HepG2 (cell line): Measurements from ENCODE around the gene RSAD1. TPM values are rescaled to one million over a fixed set of nuclear protein-coding genes. Genes with fewer than 3 reads are reported as not detected.

Experiments
- ATAC-seq: fragments of 200-7000 bp; cut with Tn5 transposase; 3 replicates; pipeline ENCODE4 v1.9.1; 2020; ENCODE audit warnings: mild to moderate bottlenecking, moderate library complexity
- BruUV-seq: library from RNA; stranded (reverse); fragments of 400-500 nt; replicated peaks from 2 replicates; lab custom pipeline; 2021; lab: Mats Ljungman, UMichigan
- CTCF ChIA-PET: fragments of 300-600 bp; formaldehyde crosslinking; extraction: SDS; loops from one replicate; lab custom pipeline; 2021; ENCODE audit warnings: low total read pairs, inconsistent platforms, low intra/inter-chr PET ratio; lab: Yijun Ruan, JAX
- POLR2A ChIA-PET: fragments of 350-600 bp; sonication (Branson Sonifier 250); formaldehyde crosslinking; loops from one replicate; lab custom pipeline; 2020; ENCODE audit warnings: antibody characterized with exemption, inconsistent platforms; lab: Yijun Ruan, JAX
- DNase-seq: peaks from one replicate; pipeline ENCODE4 v3.0.0-alpha.2; 2015; ENCODE audit warnings: low spot score
- FAIRE-seq: peaks from 3 replicates; lab custom pipeline; 2011; peaks lifted over from hg19 to GRCh38; lab: Jason Lieb, UNC
- H2AFZ ChIP-seq: one replicate; pipeline ENCODE4 v1.6.1; 2011; ENCODE audit warnings: low read length, inconsistent platforms
- H3K27ac ChIP-seq: fragments of 300-600 bp; 3 replicates; pipeline ENCODE4 v1.8.0; 2011; ENCODE audit warnings: mixed run types, mild to moderate bottlenecking, mixed read lengths, low read length, inconsistent platforms; ENCODE audit not compliant: insufficient read depth; ENCODE audit errors: extremely low read length
- H3K27me3 ChIP-seq, 2 experiments: fragments of 200-600 bp in 1 of 2; 2 replicates in 1 of 2; 3 replicates in 1 of 2; pipeline versions ENCODE4 v1.6.0 to v1.8.0; 2011; ENCODE audit warnings: low read length in 2 of 2, mild to moderate bottlenecking in 2 of 2, moderate library complexity in 2 of 2, inconsistent platforms in 1 of 2; ENCODE audit not compliant: insufficient read depth in 2 of 2, control insufficient read depth in 1 of 2
- H3K36me3 ChIP-seq, 2 experiments: fragments of 200-600 bp in 1 of 2; replicated peaks in 1 of 2; 2 replicates in 1 of 2; 3 replicates in 1 of 2; pipeline versions ENCODE4 v1.5.1 to v1.8.0; 2011; ENCODE audit warnings: low read length in 2 of 2, inconsistent platforms in 1 of 2; ENCODE audit not compliant: insufficient read depth in 2 of 2, control insufficient read depth in 1 of 2
- H3K4me1 ChIP-seq: 2 replicates; pipeline ENCODE4 v1.5.1; 2012; ENCODE audit warnings: low read length, inconsistent platforms; ENCODE audit not compliant: insufficient read depth
- H3K4me2 ChIP-seq: 2 replicates; pipeline ENCODE4 v1.6.0; 2011; ENCODE audit warnings: low read depth, low read length, inconsistent platforms
- H3K4me3 ChIP-seq, 3 experiments: fragments of 200-600 bp in 1 of 3; sonication (generic), shearing (Covaris generic) in 1 of 3; replicated peaks in 1 of 3; 2 replicates each; pipeline ENCODE4 v1.5.1; 2011 to 2016; ENCODE audit warnings: low read length in 3 of 3, inconsistent platforms in 2 of 3, low read depth in 2 of 3, mild to moderate bottlenecking in 2 of 3, control low read depth in 1 of 3, mixed read lengths in 1 of 3; ENCODE audit not compliant: insufficient read depth in 1 of 3
- H3K79me2 ChIP-seq: one replicate; pipeline ENCODE4 v1.6.1; 2011; ENCODE audit warnings: low read length, inconsistent platforms; ENCODE audit not compliant: insufficient read depth
- H3K9ac ChIP-seq: 2 replicates; pipeline ENCODE4 v1.6.0; 2011; ENCODE audit warnings: mild to moderate bottlenecking, low read depth, low read length, inconsistent platforms; ENCODE audit not compliant: insufficient read depth
- H3K9me3 ChIP-seq: 2 replicates; pipeline ENCODE4 v1.5.1; 2012; ENCODE audit warnings: mild to moderate bottlenecking, low read length
- H4K20me1 ChIP-seq: 2 replicates; pipeline ENCODE4 v1.6.0; 2011; ENCODE audit warnings: inconsistent platforms, mild to moderate bottlenecking, low read length, moderate library complexity; ENCODE audit not compliant: insufficient read depth
- AKAP8 ChIP-seq: sonication (generic); formaldehyde crosslinking; IDR thresholded peaks from 2 replicates; pipeline ENCODE4 v1.5.1; 2020; ENCODE audit warnings: mild to moderate bottlenecking, missing genetic modification reagents
- BRCA1 ChIP-seq: sonication (generic); formaldehyde crosslinking; IDR thresholded peaks from 2 replicates; pipeline ENCODE4 v1.4.0; 2020; ENCODE audit warnings: missing genetic modification reagents
- BRD4 ChIP-seq: sonication (generic); formaldehyde crosslinking; IDR thresholded peaks from 2 replicates; pipeline ENCODE4 v1.4.0; 2020; ENCODE audit warnings: missing genetic modification reagents
- RNF2 ChIP-seq: fragments of 450-650 bp; conservative IDR thresholded peaks from 2 replicates; pipeline ENCODE4 v1.6.1; 2016; ENCODE audit warnings: low read depth
- SNRNP70 ChIP-seq: fragments of 200-400 bp; formaldehyde crosslinking; IDR thresholded peaks from 2 replicates; pipeline ENCODE4 v1.6.1; 2017; ENCODE audit warnings: mild to moderate bottlenecking, low read depth, low read length, moderate library complexity
- ZFP37 ChIP-seq: sonication (generic); formaldehyde crosslinking; IDR thresholded peaks from 2 replicates; pipeline ENCODE4 v1.4.0; 2020; ENCODE audit warnings: missing genetic modification reagents, borderline replicate concordance
- ZMAT3 ChIP-seq: sonication (generic); formaldehyde crosslinking; conservative IDR thresholded peaks from 2 replicates; pipeline ENCODE4 v1.7.0; 2021; ENCODE audit warnings: missing genetic modification reagents
- ZNF674 ChIP-seq: sonication (generic); formaldehyde crosslinking; IDR thresholded peaks from 2 replicates; pipeline ENCODE4 v1.5.0; 2020; ENCODE audit warnings: low read depth, mild to moderate bottlenecking, missing genetic modification reagents
- WGBS: methylation state at CpG from one replicate; pipeline ENCODE4 v1.1.6; 2017; ENCODE audit warnings: low lambda C conversion rate; 5-methylcytosine and 5-hydroxymethylcytosine counted together
- in situ Hi-C: cut with HindIII; loops from 2 replicates; pipeline ENCODE4 v1.10.0; 2017; ENCODE audit warnings: low pct_unique_long_range_greater_than_20kb; ENCODE audit not compliant: extremely low pct_ligation_motif_present
- intact Hi-C: fragments of 100-400 bp; cut with micrococcal nuclease; formaldehyde crosslinking; loops from one replicate; pipeline ENCODE4 v1.10.0; 2022; ENCODE audit not compliant: unreplicated experiment
- polyA plus RNA-seq, 8 experiments: library from polyadenylated mRNA; depleted of rRNA in 3 of 8; stranded (reverse) in 7 of 8; unstranded in 1 of 8; fragments of >200 nt; fragmentation: Illumina TruSeq in 4 of 8; extraction: Trizol in 4 of 8; gene quantifications; 2 replicates each; pipeline versions ENCODE4 v1.2.1 to v1.2.3, GENCODE V29; 2011 to 2016; ENCODE audit warnings: low read depth in 4 of 8, missing spikeins in 1 of 8, mixed read lengths in 1 of 8; ENCODE audit not compliant: insufficient read depth in 1 of 8
- total RNA-seq, 5 experiments: library from RNA; depleted of rRNA; stranded (reverse); fragments of >200 nt; fragmentation: Illumina TruSeq; extraction: Trizol; gene quantifications; 2 replicates each; pipeline ENCODE4 v1.2.3, GENCODE V29; 2016; ENCODE audit warnings: low read depth in 1 of 5
- TF ChIP-seq, protein P1 (sequence below): IDR thresholded peaks from 2 replicates; pipeline ENCODE4 v1.6.1; 2012; ENCODE audit warnings: low read depth, low read length, improper control_type of control experiment

RSAD1 gene
- total and polyA plus RNA-seq, 2 of the 13 experiments (the other 11 are each of a cell fraction or from before 2014, with no cell fraction given), result 22.7 to 27.7 TPM

DNA sequence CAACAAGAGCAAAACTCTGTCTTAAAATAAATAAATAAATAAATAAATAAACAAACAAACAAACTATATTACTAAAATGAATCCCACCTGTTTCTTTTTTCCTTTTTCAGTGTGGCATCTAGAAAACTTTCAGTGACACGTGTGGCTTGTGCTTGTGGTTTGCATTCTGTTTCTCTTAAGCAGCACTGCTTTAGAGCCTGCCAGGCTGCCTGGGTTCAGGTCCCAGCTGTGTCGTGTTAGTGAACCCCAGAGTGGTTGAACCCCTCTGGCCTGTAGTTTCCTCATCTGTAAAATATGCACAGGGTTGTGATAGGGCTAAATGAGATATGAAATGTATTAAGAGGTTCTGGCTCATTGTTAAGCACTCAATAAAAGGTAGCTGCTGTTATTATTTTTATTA is 41.8 kb downstream of the RSAD1 start (continued):
- no peak for TF ChIP-seq BRCA1 (CRISPR knock-in tag)

DNA sequence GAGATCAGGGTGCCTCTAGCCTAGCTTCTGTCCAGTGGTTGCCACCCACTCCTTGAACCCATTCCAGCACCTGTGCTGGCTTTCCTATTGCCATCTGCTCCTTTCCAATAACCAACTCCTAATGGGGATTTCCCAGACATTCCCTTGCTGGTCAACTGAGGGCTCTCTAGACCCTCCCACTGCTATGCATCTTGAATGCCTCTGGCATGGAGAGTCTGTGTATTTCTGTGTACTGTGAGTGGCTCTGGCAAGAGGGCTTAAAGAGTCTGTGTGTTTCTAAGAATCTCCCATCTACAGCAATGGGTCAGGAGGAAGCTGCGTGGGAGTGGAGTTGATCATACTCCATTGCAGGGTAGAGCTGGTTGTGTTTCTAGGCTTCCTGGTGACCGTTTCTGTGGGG is 42.9 kb downstream of the RSAD1 start:
- Histone ChIP-seq H3K27me3 (no peaks in the 10 kb centered on the region), H3K36me3 (no peaks in the 10 kb centered on the region), H3K27ac (no peak overlapping the region), H3K9ac (no peak overlapping the region), H3K79me2 (no peaks in the 10 kb centered on the region), H3K4me2 (no peak overlapping the region), H3K9me3 (no peaks in the 10 kb centered on the region), H2AFZ (no peak overlapping the region), H4K20me1 (no peaks in the 10 kb centered on the region), H3K4me3 (no peak overlapping the region), H3K4me1 (peaks cover 40% of the 10 kb centered on the region)
- ChIA-PET POLR2A (interaction anchor here (0.6 kb wide), 1 partner anchor 141 kb away, joined by 3 read pairs; no protein-coding TSS in a partner anchor), CTCF (no interaction called here)
- in situ Hi-C loops, result no loop called here
- DNase-seq (no peak), FAIRE-seq (no peak), ATAC-seq (no peak)
- intact Hi-C loops, result no loop called here
- no TSS peak for BruUV-seq
- TF ChIP-seq SNRNP70 (no peak), ZFP37 (CRISPR knock-in tag) (no peak), AKAP8 (CRISPR knock-in tag) (no peak), ZMAT3 (CRISPR knock-in tag) (no peak), ZNF674 (CRISPR knock-in tag) (no peak), RNF2 (no peak), BRD4 (no peak)
- TF ChIP-seq, protein P1, sequence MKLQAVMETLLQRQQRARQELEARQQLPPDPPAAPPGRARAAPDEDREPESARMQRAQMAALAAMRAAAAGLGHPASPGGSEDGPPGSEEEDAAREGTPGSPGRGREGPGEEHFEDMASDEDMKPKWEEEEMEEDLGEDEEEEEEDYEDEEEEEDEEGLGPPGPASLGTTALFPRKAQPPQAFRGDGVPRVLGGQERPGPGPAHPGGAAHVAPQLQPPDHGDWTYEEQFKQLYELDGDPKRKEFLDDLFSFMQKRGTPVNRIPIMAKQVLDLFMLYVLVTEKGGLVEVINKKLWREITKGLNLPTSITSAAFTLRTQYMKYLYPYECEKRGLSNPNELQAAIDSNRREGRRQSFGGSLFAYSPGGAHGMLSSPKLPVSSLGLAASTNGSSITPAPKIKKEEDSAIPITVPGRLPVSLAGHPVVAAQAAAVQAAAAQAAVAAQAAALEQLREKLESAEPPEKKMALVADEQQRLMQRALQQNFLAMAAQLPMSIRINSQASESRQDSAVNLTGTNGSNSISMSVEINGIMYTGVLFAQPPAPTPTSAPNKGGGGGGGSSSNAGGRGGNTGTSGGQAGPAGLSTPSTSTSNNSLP, result no peak
- WGBS, result 50% methylated on average over 2 of the region's 2 CpGs
